ENCODE data around the gene RAMP3.

The RAMP3 gene

GRCh38 chr7:45221896-45222604 lies 64.5 kb downstream of the RAMP3 start:
- CTCF ChIA-PET: no interaction called here
- no peak overlapping the region for H3K4me3 ChIP-seq (ENCODE audit: low read depth, low read length)
- DNase-seq (ENCODE audit: low read depth, low spot score): no peak
- POLR2A ChIA-PET: no interaction called here
- no peak for TF ChIP-seq CTCF (IDR thresholded peaks at IDR 0.05; ENCODE audit: insufficient read depth, low read length, missing control alignments)

GRCh38 chr7:45223078-45223477 lies 65.5 kb downstream of the RAMP3 start:
- no peak overlapping the region for H3K4me3 ChIP-seq (ENCODE audit: low read depth, low read length)
- CTCF ChIA-PET: no interaction called here
- POLR2A ChIA-PET: no interaction called here
- no peak for DNase-seq (ENCODE audit: low read depth, low spot score)
- TF ChIP-seq CTCF (IDR thresholded peaks at IDR 0.05; ENCODE audit: insufficient read depth, low read length, missing control alignments): no peak

- POLR2A ChIA-PET: no interaction called here
- TF ChIP-seq CTCF (IDR thresholded peaks at IDR 0.05; ENCODE audit: insufficient read depth, low read length, missing control alignments): no peak
- DNase-seq (ENCODE audit: low read depth, low spot score): no peak
- H3K4me3 ChIP-seq (ENCODE audit: low read depth, low read length): no peak overlapping the region
- CTCF ChIA-PET: interaction anchor here (1.1 kb wide), 1 partner anchor 36 kb away, joined by 3 read pairs; no protein-coding TSS in a partner anchor
Observed at GRCh38 chr7:45223728-45224630, 66.4 kb downstream of the RAMP3 start.

- no peak overlapping the region for H3K4me3 ChIP-seq (ENCODE audit: low read depth, low read length)
- no peak for TF ChIP-seq CTCF (IDR thresholded peaks at IDR 0.05; ENCODE audit: insufficient read depth, low read length, missing control alignments)
- ChIA-PET CTCF (no interaction called here), POLR2A (no interaction called here)
- no peak for DNase-seq (ENCODE audit: low read depth, low spot score)
Observed at GRCh38 chr7:45224832-45225231, 67.2 kb downstream of the RAMP3 start.

- no peak for TF ChIP-seq CTCF (IDR thresholded peaks at IDR 0.05; ENCODE audit: insufficient read depth, low read length, missing control alignments)
- ChIA-PET CTCF (no interaction called here), POLR2A (no interaction called here)
- no peak overlapping the region for H3K4me3 ChIP-seq (ENCODE audit: low read depth, low read length)
- DNase-seq (ENCODE audit: low read depth, low spot score): no peak
Observed at GRCh38 chr7:45225311-45225947, 67.8 kb downstream of the RAMP3 start.

- TF ChIP-seq CTCF (IDR thresholded peaks at IDR 0.05; ENCODE audit: insufficient read depth, low read length, missing control alignments): no peak
- ChIA-PET POLR2A (no interaction called here), CTCF (no interaction called here)
- no peak overlapping the region for H3K4me3 ChIP-seq (ENCODE audit: low read depth, low read length)
- DNase-seq (ENCODE audit: low read depth, low spot score): no peak
Observed at GRCh38 chr7:45225948-45226335, 68.4 kb downstream of the RAMP3 start.
